Neural progenitor cell (in vitro differentiated cells): Measurements from ENCODE around the gene SMPD1.

ENCODE experiments used
- EZH2 ChIP-seq: fragments of 200-600 bp; sonication (generic); IDR thresholded peaks from 2 replicates; pipeline ENCODE4 v1.6.1; 2017; ENCODE audit warnings: antibody characterized with exemption, mild to moderate bottlenecking, moderate library complexity
- EZH2phosphoT487 ChIP-seq: fragments of 200-600 bp; sonication (generic); IDR thresholded peaks from 2 replicates; pipeline ENCODE4 v1.6.1; 2017; ENCODE audit warnings: antibody characterized with exemption
- TF ChIP-seq, protein P1 (sequence below): fragments of 200-600 bp; sonication (generic); IDR thresholded peaks from 2 replicates; pipeline ENCODE4 v1.5.1; 2017; ENCODE audit warnings: antibody characterized with exemption, mild to moderate bottlenecking

DNA sequence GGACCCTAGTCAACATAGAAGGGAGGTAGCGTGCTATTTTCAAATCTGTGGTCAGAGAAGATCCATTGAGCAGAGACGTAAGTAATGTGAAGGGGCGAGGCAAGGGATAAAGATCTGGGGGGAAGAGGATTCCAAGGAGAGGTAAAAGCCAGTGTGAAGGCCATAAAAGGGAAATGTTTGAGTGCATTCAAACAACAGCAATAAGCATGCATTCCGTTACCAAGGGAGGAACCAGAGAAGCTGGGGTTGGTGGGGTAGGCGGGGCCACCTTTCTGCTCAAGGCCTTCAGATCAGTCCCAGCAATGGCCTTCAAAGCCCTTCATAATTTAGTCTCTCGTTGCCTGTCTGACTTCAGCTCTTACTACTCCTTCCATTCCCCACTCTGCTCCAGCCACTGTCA is 18.4 kb upstream of the SMPD1 start:
- no peak for TF ChIP-seq EZH2
- TF ChIP-seq, protein P1, sequence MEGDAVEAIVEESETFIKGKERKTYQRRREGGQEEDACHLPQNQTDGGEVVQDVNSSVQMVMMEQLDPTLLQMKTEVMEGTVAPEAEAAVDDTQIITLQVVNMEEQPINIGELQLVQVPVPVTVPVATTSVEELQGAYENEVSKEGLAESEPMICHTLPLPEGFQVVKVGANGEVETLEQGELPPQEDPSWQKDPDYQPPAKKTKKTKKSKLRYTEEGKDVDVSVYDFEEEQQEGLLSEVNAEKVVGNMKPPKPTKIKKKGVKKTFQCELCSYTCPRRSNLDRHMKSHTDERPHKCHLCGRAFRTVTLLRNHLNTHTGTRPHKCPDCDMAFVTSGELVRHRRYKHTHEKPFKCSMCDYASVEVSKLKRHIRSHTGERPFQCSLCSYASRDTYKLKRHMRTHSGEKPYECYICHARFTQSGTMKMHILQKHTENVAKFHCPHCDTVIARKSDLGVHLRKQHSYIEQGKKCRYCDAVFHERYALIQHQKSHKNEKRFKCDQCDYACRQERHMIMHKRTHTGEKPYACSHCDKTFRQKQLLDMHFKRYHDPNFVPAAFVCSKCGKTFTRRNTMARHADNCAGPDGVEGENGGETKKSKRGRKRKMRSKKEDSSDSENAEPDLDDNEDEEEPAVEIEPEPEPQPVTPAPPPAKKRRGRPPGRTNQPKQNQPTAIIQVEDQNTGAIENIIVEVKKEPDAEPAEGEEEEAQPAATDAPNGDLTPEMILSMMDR: no peak
- TF ChIP-seq EZH2phosphoT487: no peak
